Karpas-422 (cell line): ENCODE measurements around the gene VAT1L. TPM values are rescaled to one million over a fixed set of nuclear protein-coding genes. Genes with fewer than 3 reads are reported as not detected.

Experiments used
- DNase-seq: peaks from one replicate; pipeline ENCODE4 v3.0.0-alpha.2; 2015
- H2AFZ ChIP-seq: fragments of 200-600 bp; sonication (generic); 2 replicates; pipeline ENCODE4 v1.6.1; 2014; ENCODE audit warnings: antibody characterized with exemption, low read length, mixed read lengths
- H3K27ac ChIP-seq: fragments of 200-600 bp; sonication (generic); 2 replicates; pipeline ENCODE4 v1.5.1; 2014; ENCODE audit warnings: mild to moderate bottlenecking, low read length, moderate library complexity
- H3K27me3 ChIP-seq: fragments of 200-600 bp; sonication (generic); 2 replicates; pipeline ENCODE4 v1.6.1; 2014; ENCODE audit warnings: low read length, mixed read lengths
- H3K36me3 ChIP-seq: fragments of 200-600 bp; sonication (generic); 2 replicates; pipeline ENCODE4 v1.6.1; 2014; ENCODE audit warnings: low read length, mixed read lengths; ENCODE audit not compliant: insufficient read depth
- H3K4me1 ChIP-seq: fragments of 200-600 bp; sonication (generic); 2 replicates; pipeline ENCODE4 v1.6.1; 2014; ENCODE audit warnings: mild to moderate bottlenecking, low read length, mixed read lengths
- H3K4me2 ChIP-seq: fragments of 200-600 bp; sonication (generic); 2 replicates; pipeline ENCODE4 v1.6.1; 2014; ENCODE audit warnings: low read length, low read depth, mild to moderate bottlenecking; ENCODE audit not compliant: poor library complexity, severe bottlenecking
- H3K4me3 ChIP-seq: fragments of 200-600 bp; sonication (generic); 2 replicates; pipeline ENCODE4 v1.5.1; 2014; ENCODE audit warnings: mild to moderate bottlenecking, antibody characterized with exemption, low read length, mixed read lengths
- H3K79me2 ChIP-seq: fragments of 200-600 bp; sonication (generic); 2 replicates; pipeline ENCODE4 v1.6.1; 2014; ENCODE audit warnings: mild to moderate bottlenecking, low read length, mixed read lengths
- H3K9ac ChIP-seq: fragments of 200-600 bp; sonication (generic); 2 replicates; pipeline ENCODE4 v1.6.0; 2014; ENCODE audit warnings: low read length
- H3K9me2 ChIP-seq: fragments of 200-600 bp; sonication (generic), shearing (Covaris generic); replicated peaks from 2 replicates; pipeline ENCODE4 v1.6.0; 2014; ENCODE audit warnings: mild to moderate bottlenecking, low read length, moderate library complexity; ENCODE audit not compliant: insufficient read depth
- H3K9me3 ChIP-seq: fragments of 300-700, 200-600 bp; sonication (generic); 2 replicates; pipeline ENCODE4 v1.6.1; 2014; ENCODE audit warnings: low read length, mixed read lengths
- H4K20me1 ChIP-seq: fragments of 200-600 bp; sonication (generic); 2 replicates; pipeline ENCODE4 v1.6.1; 2014; ENCODE audit warnings: mild to moderate bottlenecking, antibody characterized with exemption, low read length, low read depth; ENCODE audit not compliant: insufficient read depth
- total RNA-seq: library from RNA; depleted of rRNA; stranded (reverse); fragments of >200 nt; shearing (Covaris generic); gene quantifications from 2 replicates; pipeline ENCODE4 v1.2.3, GENCODE V29; 2014; ENCODE audit warnings: low replicate concordance

The VAT1L gene
- total RNA-seq, 1 experiment from 2014 or later: 5.1 TPM

GRCh38 chr16:77859493-77860232 is 71.3 kb downstream of the VAT1L start:
- no peak overlapping the region for H3K4me3 ChIP-seq
- H3K27ac ChIP-seq: no peak overlapping the region
- no peak for DNase-seq
- no peaks in the 10 kb centered on the region for H3K79me2 ChIP-seq
- no peaks in the 10 kb centered on the region for H3K36me3 ChIP-seq
- H3K4me2 ChIP-seq: no peak overlapping the region
- no peaks in the 10 kb centered on the region for H3K27me3 ChIP-seq
- no peak overlapping the region for H2AFZ ChIP-seq
- H4K20me1 ChIP-seq: 0 out of 2 replicates have a peak, but pooled peaks cover 5% of the 10 kb centered on the region
- H3K9ac ChIP-seq: no peak overlapping the region
- H3K9me3 ChIP-seq: no peaks in the 10 kb centered on the region
- no peaks in the 10 kb centered on the region for H3K4me1 ChIP-seq
- H3K9me2 ChIP-seq: no peaks in the 10 kb centered on the region

DNA sequence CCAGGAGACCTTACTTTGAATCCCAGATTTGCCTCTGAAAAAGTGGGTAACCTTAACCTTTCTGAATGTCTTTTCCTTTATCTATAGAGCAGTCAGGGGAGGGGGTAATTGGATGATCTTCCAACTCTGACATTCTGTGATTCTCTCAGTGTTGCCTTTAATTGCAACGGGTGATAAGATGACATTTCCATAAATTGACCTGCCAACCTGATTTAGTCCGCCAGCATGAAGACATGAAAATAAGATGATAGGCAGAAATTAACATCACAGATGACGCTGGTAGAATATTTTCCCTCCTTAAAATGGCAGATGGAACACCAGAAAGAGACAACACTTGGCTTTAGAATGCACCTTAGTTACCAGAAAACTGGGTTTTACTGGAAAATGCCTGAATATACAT is 72.6 kb downstream of the VAT1L start:
- H3K79me2 ChIP-seq: no peaks in the 10 kb centered on the region
- H3K9me2 ChIP-seq: no peaks in the 10 kb centered on the region
- no peak overlapping the region for H3K9ac ChIP-seq
- no peaks in the 10 kb centered on the region for H3K27me3 ChIP-seq
- no peak overlapping the region for H3K4me2 ChIP-seq
- no peaks in the 10 kb centered on the region for H3K9me3 ChIP-seq
- no peak overlapping the region for H2AFZ ChIP-seq
- no peak overlapping the region for H3K4me3 ChIP-seq
- DNase-seq: no peak
- H3K36me3 ChIP-seq: no peaks in the 10 kb centered on the region
- 0 out of 2 replicates have a peak, but pooled peaks cover 5% of the 10 kb centered on the region for H4K20me1 ChIP-seq
- no peak overlapping the region for H3K27ac ChIP-seq
- H3K4me1 ChIP-seq: no peaks in the 10 kb centered on the region

DNA sequence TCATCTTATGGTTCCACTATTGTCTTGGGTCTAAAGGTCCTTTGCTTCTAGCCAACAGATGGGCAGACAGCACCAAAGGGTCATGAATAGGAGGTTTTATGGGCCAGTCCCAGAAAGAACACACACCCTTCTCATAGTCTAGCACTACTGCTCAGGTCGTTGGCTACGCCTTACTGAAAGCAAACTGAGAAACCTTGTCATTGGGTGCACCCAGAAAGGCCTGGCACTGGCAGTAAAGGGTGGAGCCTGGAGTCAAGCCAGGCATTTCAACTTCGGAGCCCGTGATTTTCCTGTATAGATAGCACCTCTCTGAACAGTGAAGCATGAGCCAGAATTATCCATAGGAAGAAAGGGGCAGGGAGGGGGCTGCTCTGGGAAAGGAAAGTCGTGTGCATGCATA is 74.9 kb downstream of the VAT1L start:
- 0 out of 2 replicates have a peak, but pooled peaks cover 5% of the 10 kb centered on the region for H4K20me1 ChIP-seq
- no peak for DNase-seq
- no peak overlapping the region for H3K4me3 ChIP-seq
- no peaks in the 10 kb centered on the region for H3K9me2 ChIP-seq
- no peak overlapping the region for H3K27ac ChIP-seq
- H2AFZ ChIP-seq: no peak overlapping the region
- no peak overlapping the region for H3K4me2 ChIP-seq
- H3K9me3 ChIP-seq: no peaks in the 10 kb centered on the region
- H3K27me3 ChIP-seq: no peaks in the 10 kb centered on the region
- no peaks in the 10 kb centered on the region for H3K36me3 ChIP-seq
- no peaks in the 10 kb centered on the region for H3K79me2 ChIP-seq
- H3K4me1 ChIP-seq: no peaks in the 10 kb centered on the region
- no peak overlapping the region for H3K9ac ChIP-seq

- H3K36me3 ChIP-seq: no peaks in the 10 kb centered on the region
- no peak overlapping the region for H3K27ac ChIP-seq
- 0 out of 2 replicates have a peak, but pooled peaks cover 5% of the 10 kb centered on the region for H4K20me1 ChIP-seq
- no peak for DNase-seq
- no peak overlapping the region for H3K4me3 ChIP-seq
- H3K9me2 ChIP-seq: no peaks in the 10 kb centered on the region
- no peaks in the 10 kb centered on the region for H3K4me1 ChIP-seq
- no peaks in the 10 kb centered on the region for H3K79me2 ChIP-seq
- H3K4me2 ChIP-seq: no peak overlapping the region
- no peaks in the 10 kb centered on the region for H3K27me3 ChIP-seq
- H3K9me3 ChIP-seq: no peaks in the 10 kb centered on the region
- H2AFZ ChIP-seq: no peak overlapping the region
- H3K9ac ChIP-seq: no peak overlapping the region
Measured at GRCh38 chr16:77866752-77867151, 78.4 kb downstream of the VAT1L start.

- H3K79me2 ChIP-seq: no peaks in the 10 kb centered on the region
- DNase-seq: no peak
- H3K27ac ChIP-seq: no peak overlapping the region
- no peak overlapping the region for H3K9ac ChIP-seq
- no peak overlapping the region for H2AFZ ChIP-seq
- no peaks in the 10 kb centered on the region for H3K27me3 ChIP-seq
- H3K4me2 ChIP-seq: no peak overlapping the region
- H3K36me3 ChIP-seq: no peaks in the 10 kb centered on the region
- H3K4me1 ChIP-seq: no peaks in the 10 kb centered on the region
- 0 out of 2 replicates have a peak, but pooled peaks cover 5% of the 10 kb centered on the region for H4K20me1 ChIP-seq
- H3K4me3 ChIP-seq: no peak overlapping the region
- H3K9me3 ChIP-seq: no peaks in the 10 kb centered on the region
- no peaks in the 10 kb centered on the region for H3K9me2 ChIP-seq
Measured at GRCh38 chr16:77868052-77868451, 79.7 kb downstream of the VAT1L start.

GRCh38 chr16:77868478-77868877 is 80.1 kb downstream of the VAT1L start:
- no peak overlapping the region for H3K9ac ChIP-seq
- no peak overlapping the region for H3K4me2 ChIP-seq
- no peaks in the 10 kb centered on the region for H3K9me3 ChIP-seq
- H3K4me3 ChIP-seq: no peak overlapping the region
- no peak for DNase-seq
- H3K27ac ChIP-seq: no peak overlapping the region
- 0 out of 2 replicates have a peak, but pooled peaks cover under 1% of the 10 kb centered on the region for H4K20me1 ChIP-seq
- no peaks in the 10 kb centered on the region for H3K36me3 ChIP-seq
- no peaks in the 10 kb centered on the region for H3K79me2 ChIP-seq
- no peaks in the 10 kb centered on the region for H3K27me3 ChIP-seq
- no peak overlapping the region for H2AFZ ChIP-seq
- H3K9me2 ChIP-seq: no peaks in the 10 kb centered on the region
- H3K4me1 ChIP-seq: no peaks in the 10 kb centered on the region

GRCh38 chr16:77869997-77870813 is 81.8 kb downstream of the VAT1L start:
- H3K36me3 ChIP-seq: no peaks in the 10 kb centered on the region
- no peaks in the 10 kb centered on the region for H3K79me2 ChIP-seq
- H3K27me3 ChIP-seq: no peaks in the 10 kb centered on the region
- no peaks in the 10 kb centered on the region for H4K20me1 ChIP-seq
- H3K4me2 ChIP-seq: no peak overlapping the region
- H3K9me2 ChIP-seq: no peaks in the 10 kb centered on the region
- H3K4me3 ChIP-seq: no peak overlapping the region
- no peak overlapping the region for H2AFZ ChIP-seq
- DNase-seq: no peak
- H3K27ac ChIP-seq: no peak overlapping the region
- H3K9me3 ChIP-seq: no peaks in the 10 kb centered on the region
- no peak overlapping the region for H3K9ac ChIP-seq
- H3K4me1 ChIP-seq: no peaks in the 10 kb centered on the region

DNA sequence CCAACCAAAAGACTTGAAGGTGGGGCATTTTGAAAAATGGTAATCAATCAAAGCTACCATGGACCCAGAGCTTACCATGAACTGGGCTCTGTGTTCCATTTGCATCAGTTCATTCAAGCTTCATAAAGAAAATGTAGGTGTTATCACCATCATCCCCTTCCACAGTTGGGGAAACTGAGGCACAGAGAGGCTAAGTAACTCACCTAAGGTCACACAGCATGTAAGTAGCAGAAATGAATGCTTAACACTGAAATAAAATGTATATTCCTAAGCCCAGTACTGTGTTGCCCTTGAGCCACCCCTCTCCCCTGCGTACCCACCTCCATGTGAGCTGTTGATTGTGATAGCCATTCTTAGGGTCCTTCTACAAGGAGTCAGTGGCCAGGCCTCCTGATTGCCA is 83.6 kb downstream of the VAT1L start:
- Histone ChIP-seq H2AFZ (no peak overlapping the region), H3K4me1 (no peaks in the 10 kb centered on the region), H3K36me3 (no peaks in the 10 kb centered on the region), H3K9me2 (no peaks in the 10 kb centered on the region), H3K4me3 (no peak overlapping the region), H3K27me3 (no peaks in the 10 kb centered on the region), H3K27ac (no peak overlapping the region), H4K20me1 (no peaks in the 10 kb centered on the region), H3K79me2 (no peaks in the 10 kb centered on the region), H3K9ac (no peak overlapping the region), H3K9me3 (no peaks in the 10 kb centered on the region), H3K4me2 (no peak overlapping the region)
- DNase-seq: no peak
